Measurements from ENCODE around the gene FLNA.
"Not testable (repeated sequence)": the region's sequence is repeated elsewhere in the genome, so short reads cannot be mapped to it uniquely, and the experiment has no call there.

FLNA gene

GRCh38 chrX:154348646-154349358 is 25.6 kb downstream of the FLNA start:
- peaks cover 29% of the 10 kb centered on the region for H3K27me3 ChIP-seq (ENCODE audit: insufficient read depth, low read depth, severe bottlenecking)
- H3K36me3 ChIP-seq = peaks cover 59% of the 10 kb centered on the region
- H3K4me3 ChIP-seq (ENCODE audit: low read depth, low read length) = no peak overlapping the region
- H3K27ac ChIP-seq = no peak overlapping the region
- no peaks in the 10 kb centered on the region for H3K9me3 ChIP-seq (ENCODE audit: severe bottlenecking)
- DNase-seq = no peak
- no peak for TF ChIP-seq CTCF (IDR thresholded peaks at IDR 0.05; ENCODE audit: low read depth, low read length)

GRCh38 chrX:154348114-154348531 is 26.3 kb downstream of the FLNA start:
- peaks cover 26% of the 10 kb centered on the region for H3K27me3 ChIP-seq (ENCODE audit: insufficient read depth, low read depth, severe bottlenecking)
- no peaks in the 10 kb centered on the region for H3K9me3 ChIP-seq (ENCODE audit: severe bottlenecking)
- H3K4me3 ChIP-seq (ENCODE audit: low read depth, low read length) = no peak overlapping the region
- no peak for TF ChIP-seq CTCF (IDR thresholded peaks at IDR 0.05; ENCODE audit: low read depth, low read length)
- H3K36me3 ChIP-seq = peaks cover 52% of the 10 kb centered on the region
- no peak for DNase-seq
- H3K27ac ChIP-seq = no peak overlapping the region

- not testable (repeated sequence) for H3K27ac ChIP-seq; H3K27me3 ChIP-seq (ENCODE audit: insufficient read depth, low read depth, severe bottlenecking); H3K9me3 ChIP-seq (ENCODE audit: severe bottlenecking); H3K4me3 ChIP-seq (ENCODE audit: low read depth, low read length); DNase-seq; H3K36me3 ChIP-seq
Measured at GRCh38 chrX:154343620-154344019, 30.8 kb downstream of the FLNA start.

- H3K4me3 ChIP-seq (ENCODE audit: low read depth, low read length); H3K27ac ChIP-seq; H3K27me3 ChIP-seq (ENCODE audit: insufficient read depth, low read depth, severe bottlenecking); H3K36me3 ChIP-seq; DNase-seq; H3K9me3 ChIP-seq (ENCODE audit: severe bottlenecking): not testable (repeated sequence)
Measured at GRCh38 chrX:154343063-154343462, 31.4 kb downstream of the FLNA start.

- peak; percentile 20 for DNase-seq
- H3K4me3 ChIP-seq (ENCODE audit: low read depth, low read length); H3K9me3 ChIP-seq (ENCODE audit: severe bottlenecking); H3K36me3 ChIP-seq; H3K27me3 ChIP-seq (ENCODE audit: insufficient read depth, low read depth, severe bottlenecking); H3K27ac ChIP-seq: not testable (repeated sequence)
Measured at GRCh38 chrX:154341399-154342298, 32.8 kb downstream of the FLNA start.

GRCh38 chrX:154334496-154334895 is 39.9 kb downstream of the FLNA start:
- Histone ChIP-seq H3K27me3 (ENCODE audit: insufficient read depth, low read depth, severe bottlenecking) (peaks cover 9% of the 10 kb centered on the region), H3K4me3 (ENCODE audit: low read depth, low read length) (no peak overlapping the region), H3K36me3 (no peaks in the 10 kb centered on the region), H3K9me3 (ENCODE audit: severe bottlenecking) (no peaks in the 10 kb centered on the region), H3K27ac (no peak overlapping the region)
- no peak for DNase-seq
- no peak for TF ChIP-seq CTCF (IDR thresholded peaks at IDR 0.05; ENCODE audit: low read depth, low read length)

- no peak overlapping the region for H3K4me3 ChIP-seq (ENCODE audit: low read depth, low read length)
- DNase-seq = no peak
- no peak overlapping the region for H3K27ac ChIP-seq
- TF ChIP-seq CTCF (IDR thresholded peaks at IDR 0.05; ENCODE audit: low read depth, low read length) = no peak
- H3K27me3 ChIP-seq (ENCODE audit: insufficient read depth, low read depth, severe bottlenecking) = peaks cover 9% of the 10 kb centered on the region
- no peaks in the 10 kb centered on the region for H3K9me3 ChIP-seq (ENCODE audit: severe bottlenecking)
- H3K36me3 ChIP-seq = no peaks in the 10 kb centered on the region
Measured at GRCh38 chrX:154333837-154334271, 40.6 kb downstream of the FLNA start.
